K562 (cell line): Measurements from ENCODE around the gene HPDL. TPM values are rescaled to one million over a fixed set of nuclear protein-coding genes. Genes with fewer than 3 reads are reported as not detected.

Experiments used
- ARNT ChIP-seq, 2 experiments: fragments of 450-650 bp; IDR thresholded peaks; 2 replicates each; pipeline ENCODE4 v1.6.1; 2016; ENCODE audit warnings: mild to moderate bottlenecking in 1 of 2
- CAMTA2 ChIP-seq: fragments of 250-450 bp; sonication (Bioruptor Pico); conservative IDR thresholded peaks from 2 replicates; pipeline ENCODE4 v1.5.1; 2022
- CBFA2T3 ChIP-seq: fragments of 450-650 bp; IDR thresholded peaks from 2 replicates; pipeline ENCODE4 v1.6.1; 2017
- CBFB ChIP-seq: sonication (generic); formaldehyde crosslinking; IDR thresholded peaks from 2 replicates; pipeline ENCODE4 v1.4.0; 2020; ENCODE audit warnings: mild to moderate bottlenecking, missing genetic modification reagents
- CEBPB ChIP-seq: fragments of 450-650 bp; IDR thresholded peaks from 2 replicates; pipeline ENCODE4 v1.6.1; 2016; ENCODE audit warnings: missing genetic modification characterization, missing compliant biosample characterization
- DPF2 ChIP-seq: fragments of 450-650 bp; IDR thresholded peaks from 2 replicates; pipeline ENCODE4 v1.6.1; 2016
- EP300 ChIP-seq: IDR thresholded peaks from 2 replicates; pipeline ENCODE4 v1.6.1; 2012; ENCODE audit warnings: low read length, improper control_type of control experiment
- ETV5 ChIP-seq: sonication (generic); formaldehyde crosslinking; IDR thresholded peaks from 2 replicates; pipeline ENCODE4 v1.4.0; 2020; ENCODE audit warnings: low read depth, mild to moderate bottlenecking, missing genetic modification reagents
- KDM2B ChIP-seq: fragments of 250-450 bp; sonication (Bioruptor Pico); IDR thresholded peaks from 2 replicates; pipeline ENCODE4 v1.8.0; 2021; ENCODE audit warnings: mild to moderate bottlenecking, moderate library complexity
- LCOR ChIP-seq: sonication (generic); formaldehyde crosslinking; IDR thresholded peaks from 2 replicates; pipeline ENCODE4 v1.8.0; 2022; ENCODE audit warnings: mild to moderate bottlenecking, missing genetic modification reagents
- NRF1 ChIP-seq, 2 experiments: fragments of 450-650 bp; IDR thresholded peaks in 1 of 2; conservative IDR thresholded peaks in 1 of 2; 2 replicates each; pipeline ENCODE4 v1.6.1; 2014; ENCODE audit warnings: mild to moderate bottlenecking in 2 of 2
- PBX2 ChIP-seq, 2 experiments: IDR thresholded peaks in 1 of 2; conservative IDR thresholded peaks in 1 of 2; 2 replicates each; pipeline ENCODE4 v1.6.1; 2016; ENCODE audit warnings: low read depth in 2 of 2, mild to moderate bottlenecking in 1 of 2, missing compliant biosample characterization in 1 of 2, missing genetic modification characterization in 1 of 2, moderate library complexity in 1 of 2
- RNF219 ChIP-seq: fragments of 250-450 bp; sonication (Bioruptor Pico); IDR thresholded peaks from 2 replicates; pipeline ENCODE4 v1.5.0; 2022; ENCODE audit warnings: mild to moderate bottlenecking
- TBL1XR1 ChIP-seq, 2 experiments: IDR thresholded peaks; 2 replicates each; pipeline ENCODE4 v1.6.1; 2012; ENCODE audit warnings: improper control_type of control experiment in 2 of 2, low read length in 2 of 2, mild to moderate bottlenecking in 1 of 2
- THRA ChIP-seq: fragments of 450-650 bp; IDR thresholded peaks from 2 replicates; pipeline ENCODE4 v1.6.1; 2017; ENCODE audit warnings: mild to moderate bottlenecking, moderate library complexity
- ZBTB1 ChIP-seq: sonication (generic); formaldehyde crosslinking; IDR thresholded peaks from 2 replicates; pipeline ENCODE4 v1.8.1; 2023; ENCODE audit warnings: missing genetic modification reagents, low read depth, mild to moderate bottlenecking, borderline replicate concordance
- ZFP36 ChIP-seq: fragments of 150-350 bp; IDR thresholded peaks from 2 replicates; pipeline ENCODE4 v1.6.1; 2018; ENCODE audit warnings: low read length, low read depth; ENCODE audit not compliant: partially characterized antibody
- ZNF165 ChIP-seq: fragments of 250-450 bp; sonication (Bioruptor Pico); IDR thresholded peaks from 2 replicates; pipeline ENCODE4 v1.4.0; 2020; ENCODE audit warnings: borderline replicate concordance
- ZNF232 ChIP-seq: sonication (generic); formaldehyde crosslinking; IDR thresholded peaks from 2 replicates; pipeline ENCODE4 v1.8.0; 2022; ENCODE audit warnings: mild to moderate bottlenecking, missing genetic modification reagents
- ZNF324 ChIP-seq: fragments of 250-450 bp; sonication (Bioruptor Pico); IDR thresholded peaks from 2 replicates; pipeline ENCODE4 v1.4.0; 2020; ENCODE audit warnings: mild to moderate bottlenecking
- polyA plus RNA-seq, 8 experiments: library from polyadenylated mRNA; depleted of rRNA in 4 of 8; stranded (reverse) in 5 of 8; unstranded in 3 of 8; fragments of >200 nt; fragmentation: Nextera tagmentation in 2 of 8; fragmentation: Illumina TruSeq in 1 of 8; extraction: Ambion mirVana in 2 of 8; extraction: Trizol in 1 of 8; gene quantifications; 2 replicates each; pipeline versions ENCODE4 v1.2.1 to v1.2.3, GENCODE V29; 2011 to 2014; ENCODE audit warnings: inconsistent platforms in 1 of 8, missing spikeins in 1 of 8
- total RNA-seq, 7 experiments: library from RNA; depleted of rRNA in 6 of 7; stranded (reverse); fragments of >200 nt in 6 of 7; fragmentation: Illumina TruSeq in 2 of 7; extraction: Trizol in 2 of 7; gene quantifications; 2 replicates each; pipeline versions ENCODE4 v1.2.1 to v1.2.3, GENCODE V29; 2011 to 2021; ENCODE audit warnings: low replicate concordance in 1 of 7
- TF ChIP-seq, protein P1 (sequence below): sonication (generic); formaldehyde crosslinking; IDR thresholded peaks from 2 replicates; pipeline ENCODE4 v1.8.0; 2022; ENCODE audit warnings: mild to moderate bottlenecking, missing genetic modification reagents

The HPDL gene
- total and polyA plus RNA-seq, 9 of the 15 experiments (the other 6 are each of a cell fraction or from before 2014, with no cell fraction given) = not detected

- TF ChIP-seq NRF1 (conservative IDR thresholded peaks at IDR 0.05 in 1 of 2, IDR thresholded peaks at IDR 0.05 in 1 of 2) (peak; percentile 85 to 88), ZFP36 (no peak), TBL1XR1 (IDR thresholded peaks at IDR 0.05; ENCODE audit: low read length in 2 of 2) (peak in 1 of 2 experiments; percentile 45; a peak in 2 of 4 replicates), EP300 (no peak; the same call in 1 of the 2 replicates), KDM2B (CRISPR knock-in tag) (peak; percentile 12; the same call in 1 of the 2 replicates), ARNT (IDR thresholded peaks at IDR 0.05) (peak in 1 of 2 experiments; percentile 50; a peak in 1 of 4 replicates), PBX2 (CRISPR knock-in tag; IDR thresholded peaks at IDR 0.05; ENCODE audit: low read depth) (no peak), PBX2 (tag; conservative IDR thresholded peaks at IDR 0.05; ENCODE audit: low read depth) (no peak), CBFB (CRISPR knock-in tag) (peak; percentile 49; the same call in 1 of the 2 replicates), CAMTA2 (no peak), ZNF165 (CRISPR knock-in tag) (no peak; the same call in 1 of the 2 replicates), CBFA2T3 (no peak), LCOR (CRISPR knock-in tag) (peak; percentile 98), ZNF232 (CRISPR knock-in tag) (0 out of 2 replicates have a peak, but pooled peaks have one; percentile 62), THRA (no peak), RNF219 (CRISPR knock-in tag) (no peak), ZNF324 (no peak), CEBPB (tag) (no peak), DPF2 (peak; percentile 72; the same call in 1 of the 2 replicates), ETV5 (CRISPR knock-in tag) (peak; percentile 94), ZBTB1 (CRISPR knock-in tag) (no peak)
- TF ChIP-seq, protein P1, sequence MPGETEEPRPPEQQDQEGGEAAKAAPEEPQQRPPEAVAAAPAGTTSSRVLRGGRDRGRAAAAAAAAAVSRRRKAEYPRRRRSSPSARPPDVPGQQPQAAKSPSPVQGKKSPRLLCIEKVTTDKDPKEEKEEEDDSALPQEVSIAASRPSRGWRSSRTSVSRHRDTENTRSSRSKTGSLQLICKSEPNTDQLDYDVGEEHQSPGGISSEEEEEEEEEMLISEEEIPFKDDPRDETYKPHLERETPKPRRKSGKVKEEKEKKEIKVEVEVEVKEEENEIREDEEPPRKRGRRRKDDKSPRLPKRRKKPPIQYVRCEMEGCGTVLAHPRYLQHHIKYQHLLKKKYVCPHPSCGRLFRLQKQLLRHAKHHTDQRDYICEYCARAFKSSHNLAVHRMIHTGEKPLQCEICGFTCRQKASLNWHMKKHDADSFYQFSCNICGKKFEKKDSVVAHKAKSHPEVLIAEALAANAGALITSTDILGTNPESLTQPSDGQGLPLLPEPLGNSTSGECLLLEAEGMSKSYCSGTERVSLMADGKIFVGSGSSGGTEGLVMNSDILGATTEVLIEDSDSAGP (CRISPR knock-in tag) = no peak
Observed at GRCh38 chr1:45339789-45340558, 13.3 kb downstream of the HPDL start, which contains the start of the genes MUTYH and TOE1 (continued).
